Myocyte (in vitro differentiated cells): Measurements from ENCODE around the gene OR6B2. TPM values are rescaled to one million over a fixed set of nuclear protein-coding genes. Genes with fewer than 3 reads are reported as not detected.

Source experiments
- DNase-seq: peaks from one replicate; pipeline ENCODE4 v3.0.0-alpha.2; 2012; ENCODE audit warnings: low read depth
- total RNA-seq: library from RNA; depleted of rRNA; stranded (reverse); fragments of >200 nt; gene quantifications from 2 replicates; pipeline ENCODE4 v1.2.3, GENCODE V29; 2014

OR6B2 gene
- total RNA-seq, 1 donor from 2014 or later = not detected

- DNase-seq = no peak
Measured at GRCh38 chr2:240042740-240043139, 12.5 kb upstream of the OR6B2 start.

GRCh38 chr2:240041363-240041762 lies 11.1 kb upstream of the OR6B2 start:
- DNase-seq = no peak

GRCh38 chr2:240037358-240037757 lies 7.1 kb upstream of the OR6B2 start:
- DNase-seq = no peak

DNA sequence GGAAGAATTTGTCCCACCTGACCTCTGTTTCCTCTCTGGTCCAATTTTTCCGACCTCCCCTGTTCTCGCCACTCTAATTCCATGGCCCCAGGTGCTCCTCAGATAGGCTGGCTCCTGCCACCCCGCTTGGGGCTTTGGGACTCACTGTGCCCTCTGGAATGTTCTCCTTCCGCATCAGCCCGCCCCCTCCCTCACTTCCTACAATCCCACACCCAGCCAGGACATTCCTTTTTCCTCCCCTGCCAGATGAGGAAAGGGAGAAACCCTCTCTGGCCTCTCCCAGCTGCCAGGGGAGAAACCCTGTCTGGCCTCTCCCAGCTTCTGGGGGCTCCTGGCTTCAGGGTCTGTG lies 3.1 kb upstream of the OR6B2 start:
- no peak for DNase-seq

GRCh38 chr2:240032406-240033329 lies 2.4 kb upstream of the OR6B2 start:
- no peak for DNase-seq

GRCh38 chr2:240024766-240025165 lies 5.5 kb downstream of the OR6B2 start:
- peak; percentile 14 for DNase-seq

- no peak for DNase-seq
Measured at GRCh38 chr2:240023792-240024191, 6.4 kb downstream of the OR6B2 start.

DNA sequence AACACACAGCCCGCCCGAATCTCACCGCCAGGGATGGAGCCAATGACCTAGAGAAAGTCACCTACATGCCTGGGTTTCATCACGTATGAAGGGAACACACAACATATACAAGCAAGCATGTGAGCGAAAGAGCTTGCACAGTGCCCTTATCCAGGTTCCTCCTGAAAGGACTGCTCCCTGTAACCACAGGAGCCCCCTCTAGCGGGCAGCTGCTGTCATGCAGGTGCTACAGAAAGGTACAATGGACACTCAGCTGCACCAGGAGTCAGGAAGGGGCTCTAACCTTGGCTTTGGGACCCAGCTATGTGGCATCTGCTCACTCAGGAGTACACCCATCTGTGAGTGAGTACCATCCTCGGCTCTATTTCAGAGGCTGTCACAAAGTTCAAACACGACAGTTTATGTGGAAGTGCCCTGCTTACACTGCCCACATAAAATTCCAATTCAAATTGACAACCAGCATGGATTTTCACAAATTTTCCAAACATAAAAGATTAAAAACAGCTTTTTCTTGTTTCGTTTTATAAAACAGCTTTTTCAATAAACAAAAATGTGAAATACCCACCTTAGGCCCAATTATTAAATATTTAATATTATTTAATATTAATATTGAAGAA lies 8.6 kb downstream of the OR6B2 start:
- peak; percentile 50 for DNase-seq

- no peak for DNase-seq
Measured at GRCh38 chr2:240018071-240018750, 12.0 kb downstream of the OR6B2 start.

DNA sequence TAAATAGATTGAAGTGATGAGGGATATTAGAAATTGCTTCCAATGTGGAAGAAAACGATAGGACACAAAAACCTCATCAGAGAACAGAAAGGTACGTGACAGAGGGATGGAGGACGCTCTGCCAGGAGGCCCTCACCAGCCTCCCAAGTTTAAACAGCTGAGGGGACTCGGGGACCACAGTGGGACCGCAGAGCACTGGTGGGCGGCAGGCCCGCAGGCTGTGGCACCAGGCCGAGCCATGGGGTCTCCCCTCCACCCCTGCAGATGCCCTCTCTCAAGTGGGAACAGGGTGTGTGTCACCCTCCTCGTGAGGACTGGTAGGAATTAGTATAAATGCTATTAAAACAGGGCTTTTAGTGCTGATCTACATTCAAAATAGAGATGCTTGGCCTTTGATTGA lies 15.9 kb downstream of the OR6B2 start:
- no peak for DNase-seq

DNA sequence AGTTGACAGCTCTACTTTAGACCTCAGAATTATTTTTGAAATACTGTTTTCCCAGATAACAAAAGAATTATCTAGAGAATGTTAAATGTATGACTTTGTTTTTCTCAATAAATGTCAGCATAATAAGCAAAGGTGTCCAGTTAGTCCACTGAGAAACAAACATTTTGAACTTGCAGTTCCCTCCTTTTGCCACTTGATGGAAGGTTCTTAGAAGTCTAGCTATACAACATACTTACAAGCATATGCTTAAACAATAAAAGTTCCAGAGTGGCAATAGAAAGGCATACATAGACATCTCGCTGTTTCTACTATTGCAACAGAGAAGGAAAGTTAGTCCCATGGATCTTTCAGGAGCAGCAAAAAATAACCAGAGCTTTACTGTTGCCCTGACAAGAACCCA lies 16.9 kb downstream of the OR6B2 start:
- no peak for DNase-seq

DNA sequence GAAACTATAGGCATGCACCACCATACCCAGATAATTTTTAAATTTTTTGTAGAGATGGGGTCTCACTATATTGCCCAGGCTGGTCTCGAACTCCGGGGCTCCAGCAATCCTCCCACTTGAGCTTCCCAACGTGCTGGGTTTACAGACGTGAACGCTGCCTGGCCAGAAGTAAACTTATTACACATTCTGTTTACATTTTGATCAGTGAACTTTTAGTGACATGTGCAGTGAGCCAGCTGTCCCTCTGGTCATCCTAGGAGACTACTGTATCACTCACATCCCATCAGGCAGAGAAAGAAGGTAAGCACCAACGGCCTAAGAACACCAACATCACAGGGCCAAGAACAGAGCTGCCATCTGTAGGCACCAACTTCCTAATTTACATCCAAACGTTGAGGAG lies 27.2 kb downstream of the OR6B2 start:
- no peak for DNase-seq

DNA sequence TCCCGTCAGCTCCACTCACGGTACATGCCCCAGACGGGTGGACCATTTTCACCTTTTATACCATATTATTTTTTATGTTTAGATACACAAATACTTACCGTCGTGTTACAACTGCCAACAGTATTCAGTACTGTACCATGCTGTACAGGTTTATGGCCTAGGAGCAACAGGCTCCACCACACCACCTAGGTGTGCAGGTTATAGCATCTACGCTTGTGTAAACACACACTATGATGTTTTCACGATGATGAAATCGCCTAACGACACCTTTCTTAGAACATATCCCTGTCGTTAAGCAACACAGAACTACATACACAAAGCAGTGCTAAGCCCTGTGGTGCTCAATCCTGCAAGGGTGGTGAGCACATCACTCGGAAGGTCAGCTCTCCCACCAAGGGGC lies 29.6 kb downstream of the OR6B2 start:
- DNase-seq = no peak

DNA sequence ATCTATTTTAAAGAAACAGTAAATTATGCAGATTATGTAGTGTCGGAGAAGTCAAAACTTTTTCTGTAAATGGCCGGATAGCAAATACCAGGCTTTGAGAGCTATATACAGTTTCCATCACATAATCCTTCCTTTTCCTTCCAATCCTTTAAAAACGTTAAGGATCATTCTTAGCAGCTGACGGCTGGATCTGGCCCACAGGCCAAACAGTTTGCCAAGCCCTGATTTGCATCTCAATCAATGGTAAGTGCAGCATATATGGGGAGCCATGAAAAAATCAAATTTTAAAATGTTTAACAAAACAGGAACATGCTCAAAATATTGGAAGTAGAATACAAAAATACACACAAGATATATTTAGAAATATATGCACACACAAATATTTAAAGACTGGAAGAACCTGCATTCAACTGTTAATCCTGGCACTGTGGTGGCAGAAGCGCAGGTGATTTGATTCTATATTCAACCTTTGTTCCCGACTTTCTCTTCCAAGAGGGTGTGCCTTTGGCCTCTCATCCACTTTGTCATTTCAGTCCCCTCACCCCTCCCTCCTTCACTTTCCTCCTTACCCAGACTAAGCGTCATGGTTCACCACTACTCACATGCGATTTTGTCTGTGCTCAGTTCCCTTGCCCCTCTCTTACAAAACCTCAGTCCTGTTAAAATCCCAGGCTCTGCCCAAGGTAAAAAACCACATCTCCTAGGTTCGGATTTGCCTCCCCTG lies 32.4 kb downstream of the OR6B2 start:
- DNase-seq = no peak

- DNase-seq = peak; percentile 8
Measured at GRCh38 chr2:239994086-239994485, 36.1 kb downstream of the OR6B2 start.

DNA sequence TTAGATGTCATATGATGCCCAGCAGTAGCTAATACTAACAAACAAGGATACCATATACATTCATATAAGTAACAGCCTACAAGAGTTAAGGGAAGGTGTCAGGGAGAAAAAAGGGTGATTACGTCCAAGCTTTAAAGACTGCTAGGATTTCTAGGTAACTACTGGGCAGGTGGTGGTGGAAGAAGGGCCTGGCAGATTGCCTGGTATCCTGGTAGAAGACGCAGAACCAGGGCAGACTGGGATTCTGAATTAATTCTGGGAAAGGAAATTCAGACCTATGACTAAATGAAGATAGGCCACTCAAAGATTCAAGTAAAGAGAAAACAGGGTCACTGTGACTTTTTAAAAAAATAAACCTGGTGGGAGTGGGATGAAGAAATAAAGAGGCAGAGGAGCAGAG lies 36.9 kb downstream of the OR6B2 start:
- DNase-seq = no peak

GRCh38 chr2:239991689-239992314 lies 38.4 kb downstream of the OR6B2 start:
- peak; percentile 66 for DNase-seq

GRCh38 chr2:239990966-239991365 lies 39.3 kb downstream of the OR6B2 start:
- no peak for DNase-seq

- DNase-seq = no peak
Measured at GRCh38 chr2:239985356-239985755, 44.9 kb downstream of the OR6B2 start.

GRCh38 chr2:239984421-239985194 lies 45.6 kb downstream of the OR6B2 start:
- no peak for DNase-seq
